HG03520 (cell line): ENCODE results near the gene REC114.
"Not testable (repeated sequence)": the region's sequence is repeated elsewhere in the genome, so short reads cannot be mapped to it uniquely, and the experiment has no call there.

ENCODE experiments used
- ATAC-seq: cut with Tn5 transposase; IDR thresholded peaks from one replicate; pipeline ENCODE4 v1.9.1; 2021; ENCODE audit warnings: mild to moderate bottlenecking, moderate library complexity; ENCODE audit not compliant: unreplicated experiment

REC114 gene

DNA sequence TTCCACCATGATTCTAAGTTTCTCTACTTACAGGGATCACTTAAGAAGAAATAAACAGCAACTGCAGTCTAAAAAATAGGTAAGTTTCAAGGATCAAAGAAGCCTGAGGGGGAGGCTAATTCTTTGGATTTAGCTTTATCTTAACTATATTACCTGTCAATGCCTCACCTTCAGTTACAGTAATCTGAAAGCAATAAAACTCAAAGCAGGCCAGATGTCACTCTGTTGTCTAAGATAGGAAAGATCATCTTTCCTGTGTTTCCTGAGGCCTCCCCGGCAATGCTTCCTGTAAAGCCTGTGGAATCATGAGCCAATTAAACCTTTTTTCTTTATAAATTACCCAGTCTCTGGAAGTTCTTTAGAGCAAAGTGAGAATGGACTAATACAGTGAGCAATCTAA lies 130.1 kb downstream of the REC114 start:
- no peak for ATAC-seq

DNA sequence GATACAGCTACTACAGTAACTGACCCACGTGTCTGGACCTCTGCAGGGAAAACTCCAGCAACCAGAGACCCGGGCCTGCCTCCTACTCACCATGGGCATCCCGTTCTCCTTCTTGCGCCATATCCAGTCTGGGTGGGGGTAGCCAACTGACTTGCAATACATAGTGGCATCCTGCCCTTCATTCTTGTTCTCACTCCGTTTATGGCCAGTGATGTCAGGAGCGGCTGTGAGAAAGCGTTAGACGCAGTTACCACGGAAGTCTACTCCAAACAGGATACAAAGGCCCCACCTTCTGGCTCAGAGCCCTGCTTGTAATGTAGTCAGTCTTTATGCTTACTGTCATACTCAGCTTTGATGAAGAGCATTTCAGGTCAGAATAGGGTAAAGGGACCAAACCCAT lies 130.6 kb downstream of the REC114 start:
- no peak for ATAC-seq

DNA sequence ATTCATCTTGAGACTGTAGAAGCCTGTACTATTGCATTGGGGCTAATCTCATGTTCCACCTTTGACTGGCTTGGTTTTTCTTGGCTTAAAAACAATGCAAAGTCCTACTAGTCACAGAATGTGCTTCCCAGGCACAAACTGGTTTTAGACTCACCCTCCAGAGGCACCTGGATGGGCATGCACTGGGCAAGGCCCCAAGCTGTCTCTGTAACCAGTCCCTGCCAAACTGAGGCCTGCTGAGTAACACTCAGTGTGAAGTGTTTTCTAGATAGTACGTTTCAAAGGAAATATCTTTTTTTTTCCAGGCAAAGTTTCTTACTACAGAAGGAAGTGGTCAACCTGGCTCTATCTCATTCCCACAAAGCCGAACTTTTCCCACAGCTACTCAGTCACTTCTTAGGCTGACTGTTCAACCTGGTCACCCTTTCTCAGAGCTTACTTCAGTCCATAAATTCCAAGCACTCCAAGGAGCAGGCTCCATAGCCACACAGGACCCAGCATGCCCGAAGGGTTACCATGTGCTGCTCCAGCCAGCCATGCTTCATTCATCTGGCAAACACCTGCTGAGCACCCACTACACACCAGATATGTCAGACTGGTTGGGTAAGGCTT lies 132.8 kb downstream of the REC114 start:
- no peak for ATAC-seq

DNA sequence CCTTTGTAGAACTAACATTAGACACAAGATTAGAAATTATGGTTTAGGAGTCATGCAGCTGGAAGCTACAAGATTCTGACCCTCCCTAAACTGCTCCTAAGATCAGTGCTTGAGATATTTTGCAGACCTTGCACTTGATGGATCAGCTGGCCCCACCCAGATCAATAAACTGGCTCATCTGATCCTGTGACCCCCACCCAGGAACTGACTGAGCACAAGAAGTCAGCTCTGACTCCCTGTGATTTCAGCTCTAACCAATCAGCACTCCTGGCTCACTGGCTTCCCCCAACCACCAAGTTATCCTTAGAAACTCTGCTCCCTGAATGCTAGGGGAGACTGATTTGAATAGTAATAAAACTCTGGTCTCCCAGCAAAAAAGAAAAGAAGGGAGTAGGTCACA lies 134.6 kb downstream of the REC114 start:
- ATAC-seq: not testable (repeated sequence)

DNA sequence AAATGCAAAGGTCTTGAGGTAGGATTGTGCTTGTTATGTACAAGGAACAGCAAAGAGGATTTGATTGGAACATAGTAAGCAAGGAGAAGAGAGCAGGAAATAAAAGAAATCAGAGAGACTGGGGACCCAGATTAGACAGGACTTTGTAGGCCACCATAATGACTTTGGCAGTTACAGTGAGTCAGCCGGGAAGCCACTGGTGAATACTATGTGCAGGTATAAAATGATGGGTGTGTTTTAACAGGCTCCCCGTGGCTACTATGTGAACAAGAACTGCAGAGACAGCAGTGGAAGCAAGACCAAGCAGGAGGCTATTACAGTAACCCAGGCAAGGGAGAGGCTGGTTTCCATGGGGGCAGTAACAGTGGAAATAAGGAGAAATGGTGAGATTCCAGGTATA lies 135.1 kb downstream of the REC114 start:
- ATAC-seq: no peak

DNA sequence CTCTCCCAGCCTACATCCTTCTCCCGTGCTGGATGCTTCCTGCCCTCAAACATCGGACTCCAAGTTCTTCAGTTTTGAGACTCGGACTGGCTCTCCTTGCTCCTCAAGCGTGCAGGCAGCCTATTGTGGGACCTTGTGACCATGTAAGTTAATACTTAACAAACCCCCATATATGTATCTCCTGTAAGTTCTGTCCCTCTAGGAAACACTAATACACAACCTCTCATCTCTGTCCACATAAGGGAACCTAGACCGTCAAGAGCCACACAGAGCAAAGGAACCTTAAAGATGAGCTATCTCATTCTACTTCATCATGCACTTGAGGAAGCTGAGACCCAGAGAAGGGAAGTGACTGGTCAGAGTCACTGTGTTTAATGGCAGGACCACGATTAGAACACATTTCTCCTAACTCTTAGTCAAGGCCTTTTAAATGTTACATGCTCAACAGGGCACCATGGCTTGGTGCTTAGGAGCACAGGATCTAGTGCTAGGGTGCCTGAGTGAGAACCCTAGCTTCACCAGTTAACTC lies 140.0 kb downstream of the REC114 start:
- ATAC-seq: no peak

DNA sequence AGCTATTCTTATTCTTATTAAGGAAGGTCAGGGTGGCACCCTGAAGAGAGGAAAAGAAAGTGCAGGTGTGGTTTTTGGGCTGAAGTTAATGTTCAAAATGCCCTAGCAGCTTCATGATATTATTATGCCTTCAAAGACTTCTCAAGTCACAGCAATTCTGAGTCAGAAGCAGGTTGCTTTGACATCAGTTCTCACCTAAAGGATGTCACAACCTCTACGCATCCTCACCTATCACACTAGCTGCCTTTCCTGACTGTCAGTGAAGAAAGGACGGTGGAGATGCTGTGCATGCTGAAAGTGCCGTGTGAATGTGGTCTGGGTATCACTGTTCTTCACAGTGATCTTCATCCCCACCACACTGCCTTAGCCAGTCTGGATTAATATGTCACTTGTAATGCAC lies 140.6 kb downstream of the REC114 start:
- ATAC-seq: no peak

DNA sequence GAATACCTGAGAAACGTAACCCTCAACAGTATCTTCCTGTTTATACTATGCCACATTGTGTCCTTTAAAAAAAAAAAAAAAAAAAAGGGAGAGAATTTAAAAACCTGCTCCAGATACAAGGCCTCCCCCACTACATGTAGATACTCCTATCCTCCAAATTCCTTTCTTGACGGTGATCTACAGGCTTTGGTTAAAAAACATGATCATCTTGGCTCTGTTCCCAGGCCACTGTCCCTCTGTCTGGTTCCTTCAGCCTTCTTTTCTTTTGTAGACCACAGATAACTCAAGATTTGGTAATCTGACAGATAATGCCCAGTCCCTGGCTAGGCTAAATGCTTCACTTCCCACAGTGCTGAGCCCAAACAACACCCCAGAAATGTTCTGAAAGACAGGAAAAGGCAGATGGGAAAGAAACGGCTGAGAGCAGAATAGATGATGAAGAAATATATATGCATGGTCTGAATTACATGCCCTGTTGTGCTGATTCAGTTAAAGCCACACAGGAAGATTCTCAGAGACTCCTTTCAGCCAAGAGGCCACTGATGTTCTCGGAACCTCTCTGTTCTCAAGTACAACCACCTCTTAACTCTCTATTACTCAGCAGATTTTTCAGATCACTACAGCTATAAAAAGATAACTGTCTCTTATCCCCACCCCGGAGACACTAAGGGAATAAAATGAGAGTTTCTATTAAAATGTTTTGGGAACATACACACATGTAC lies 141.9 kb downstream of the REC114 start:
- no peak for ATAC-seq

DNA sequence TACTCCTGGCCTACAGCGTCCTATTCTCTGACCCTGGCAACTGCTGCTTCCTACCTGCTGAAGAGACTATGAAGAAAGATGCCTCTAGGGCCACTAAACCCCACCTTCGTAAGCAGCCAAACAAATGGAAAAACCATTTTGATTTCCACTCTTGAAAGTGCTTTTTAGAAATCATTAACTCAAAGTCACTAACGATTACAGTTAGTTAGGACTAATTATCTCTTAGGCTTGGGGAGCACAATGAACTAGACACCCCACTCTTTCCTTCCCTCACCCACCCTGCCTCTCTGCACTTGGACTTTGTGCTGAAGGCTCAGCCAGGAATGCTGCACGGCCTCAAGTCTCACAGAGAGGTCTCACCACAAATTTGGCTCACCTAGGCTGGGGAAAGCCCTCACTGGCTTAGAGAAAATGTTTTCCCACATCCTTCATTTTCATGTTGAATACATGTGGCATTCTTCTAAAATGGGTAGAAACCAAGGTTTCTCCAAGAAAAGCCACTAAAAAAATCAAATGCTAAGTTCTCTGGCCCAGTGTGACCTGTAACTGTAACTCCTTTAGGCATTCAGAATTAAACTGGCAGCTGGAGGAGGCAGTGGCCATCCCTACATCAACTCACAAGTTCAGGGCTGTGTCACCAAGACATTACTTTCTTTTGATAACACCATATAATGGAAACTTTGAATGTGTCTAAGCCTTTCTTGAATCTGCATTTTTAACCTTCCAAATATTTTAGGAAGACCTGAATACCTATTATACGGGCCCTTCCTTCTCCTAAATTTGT lies 143.1 kb downstream of the REC114 start:
- no peak for ATAC-seq

DNA sequence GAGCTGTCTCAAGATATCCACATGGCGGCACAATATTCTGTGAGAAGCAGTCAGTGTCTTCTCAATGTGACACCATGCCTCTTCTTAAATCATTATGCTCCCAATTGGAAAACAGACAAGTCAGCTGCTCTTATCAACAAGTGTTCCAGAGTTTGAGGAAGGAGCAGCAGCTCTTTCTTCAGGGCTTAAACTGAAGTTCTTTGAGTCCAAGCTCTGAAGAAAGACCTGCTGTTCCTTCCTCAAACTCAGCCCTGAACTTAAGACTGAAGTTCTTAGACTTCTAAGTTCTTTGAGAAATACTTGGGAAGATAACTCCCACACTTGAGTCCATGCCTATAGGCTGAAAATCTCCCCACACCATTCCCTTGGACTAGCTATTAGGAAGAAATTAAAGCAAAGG lies 146.8 kb downstream of the REC114 start:
- no peak for ATAC-seq

DNA sequence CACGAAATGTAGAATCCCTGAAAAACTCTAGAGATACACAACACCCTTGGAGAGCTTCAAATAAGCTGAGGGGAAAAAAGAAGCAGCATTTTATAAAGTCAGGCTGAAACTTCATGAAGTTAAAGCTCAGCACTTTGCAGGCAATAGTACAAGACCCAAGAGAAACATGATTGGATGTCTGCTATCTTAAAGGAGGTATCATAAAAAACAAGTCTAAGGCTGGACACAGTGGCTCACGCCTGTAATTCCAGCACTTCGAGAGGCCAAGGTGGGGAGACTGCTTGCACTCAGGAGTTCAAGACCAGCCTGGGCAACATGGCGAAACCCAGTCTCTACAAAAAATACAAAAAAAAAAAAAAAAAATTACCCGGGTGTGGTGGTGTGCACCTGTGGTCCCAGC lies 147.3 kb downstream of the REC114 start:
- no peak for ATAC-seq

DNA sequence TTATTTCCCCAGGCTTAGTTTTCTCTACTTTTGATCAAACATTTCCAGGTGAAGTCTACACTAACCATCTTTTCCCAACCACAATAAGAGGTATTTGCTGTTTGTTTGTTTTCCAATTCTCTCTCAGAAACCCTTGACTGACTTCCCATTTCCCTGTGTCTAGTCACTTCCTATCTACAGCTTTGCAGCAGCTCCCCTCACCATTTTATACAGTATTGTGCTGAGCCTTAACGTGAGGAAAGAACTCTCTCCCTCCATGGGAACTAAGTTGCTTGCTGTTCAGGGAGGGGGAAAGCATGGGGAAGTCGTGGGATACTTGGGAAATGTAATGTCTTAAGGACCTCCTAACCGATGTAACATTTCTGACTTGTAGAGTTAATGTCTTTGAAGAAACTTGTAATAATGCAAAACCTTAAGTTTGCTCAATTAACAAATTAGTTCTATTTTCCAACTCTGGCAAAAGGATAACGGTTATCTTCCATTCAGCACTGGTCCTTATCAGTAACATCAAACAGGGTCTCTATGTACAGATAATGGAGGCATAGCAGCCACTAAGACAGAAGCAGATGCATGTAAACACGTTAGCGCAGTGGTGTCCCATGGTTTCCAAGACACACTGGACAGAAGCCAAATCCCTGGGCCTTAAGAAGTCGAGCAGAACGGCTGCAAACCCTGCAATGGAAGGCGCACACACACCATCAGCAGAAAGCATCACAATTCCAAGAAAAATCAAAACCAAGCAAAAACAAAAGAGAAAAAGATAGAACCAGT lies 150.5 kb downstream of the REC114 start:
- ATAC-seq: no peak

DNA sequence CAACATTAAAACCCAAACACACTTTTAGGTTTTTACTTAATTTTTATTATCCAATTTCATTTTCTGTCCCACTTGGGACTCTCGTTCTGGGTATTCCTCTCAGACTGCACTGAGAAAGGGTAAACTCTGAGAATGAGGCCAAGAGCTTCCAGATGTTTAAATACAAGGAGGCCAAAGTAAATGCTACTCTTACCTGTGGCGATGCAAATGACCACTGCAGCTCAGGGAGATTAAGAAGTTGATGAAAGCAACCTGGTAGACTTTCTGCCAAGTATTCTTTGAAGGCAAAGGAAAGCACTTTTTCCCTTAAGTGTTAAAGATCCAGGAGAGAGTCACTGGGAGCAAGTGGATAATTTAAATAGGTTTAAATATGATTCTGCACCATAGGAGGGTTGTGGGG lies 151.1 kb downstream of the REC114 start:
- no peak for ATAC-seq

DNA sequence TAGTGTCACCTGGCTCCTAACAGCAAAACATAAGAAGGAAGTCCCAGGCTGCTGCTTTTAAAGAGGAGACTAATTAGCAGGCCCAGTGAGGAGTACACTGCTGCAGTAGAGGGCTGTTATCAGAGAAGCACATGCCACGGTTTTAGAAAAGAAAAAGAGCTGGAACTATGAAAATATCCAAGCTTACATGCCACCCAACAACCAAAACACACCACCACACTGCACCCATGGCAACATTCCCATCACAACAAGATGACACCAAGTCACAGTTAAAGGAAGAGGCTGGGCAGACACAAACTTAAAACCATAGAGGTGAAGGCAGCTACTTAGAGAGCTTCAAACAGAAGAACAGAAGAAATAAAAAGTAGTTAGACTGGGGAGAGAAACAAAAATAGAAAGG lies 153.2 kb downstream of the REC114 start:
- ATAC-seq: no peak

DNA sequence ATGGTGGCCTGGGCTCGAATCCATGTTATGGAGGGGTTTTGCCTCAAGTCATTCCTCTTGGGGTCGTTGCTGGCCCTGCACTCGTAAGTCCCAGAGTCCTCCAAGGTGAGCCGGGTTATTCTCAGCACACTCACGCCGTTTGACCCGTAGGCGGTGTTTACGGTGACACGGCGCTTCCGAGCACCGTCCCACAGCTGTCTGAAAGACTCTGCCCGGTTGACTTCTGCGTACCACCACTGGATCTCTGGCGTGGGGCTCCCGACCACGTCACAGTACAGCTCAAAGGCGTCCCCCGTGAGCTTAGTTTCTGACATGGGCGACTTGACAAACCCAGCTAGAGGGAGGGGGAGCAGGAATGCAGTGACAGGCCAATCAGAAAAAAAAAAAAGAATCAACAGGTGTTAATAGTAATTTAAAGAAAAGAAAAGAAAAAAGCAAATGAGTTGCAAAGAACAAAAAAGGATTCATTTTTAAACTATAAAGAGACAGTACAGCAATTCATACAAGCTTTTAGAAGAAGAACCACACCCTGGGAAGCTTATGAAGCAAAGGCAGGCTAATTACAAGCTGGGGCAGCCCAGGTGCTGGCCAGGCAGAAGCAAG lies 154.2 kb downstream of the REC114 start:
- no peak for ATAC-seq

DNA sequence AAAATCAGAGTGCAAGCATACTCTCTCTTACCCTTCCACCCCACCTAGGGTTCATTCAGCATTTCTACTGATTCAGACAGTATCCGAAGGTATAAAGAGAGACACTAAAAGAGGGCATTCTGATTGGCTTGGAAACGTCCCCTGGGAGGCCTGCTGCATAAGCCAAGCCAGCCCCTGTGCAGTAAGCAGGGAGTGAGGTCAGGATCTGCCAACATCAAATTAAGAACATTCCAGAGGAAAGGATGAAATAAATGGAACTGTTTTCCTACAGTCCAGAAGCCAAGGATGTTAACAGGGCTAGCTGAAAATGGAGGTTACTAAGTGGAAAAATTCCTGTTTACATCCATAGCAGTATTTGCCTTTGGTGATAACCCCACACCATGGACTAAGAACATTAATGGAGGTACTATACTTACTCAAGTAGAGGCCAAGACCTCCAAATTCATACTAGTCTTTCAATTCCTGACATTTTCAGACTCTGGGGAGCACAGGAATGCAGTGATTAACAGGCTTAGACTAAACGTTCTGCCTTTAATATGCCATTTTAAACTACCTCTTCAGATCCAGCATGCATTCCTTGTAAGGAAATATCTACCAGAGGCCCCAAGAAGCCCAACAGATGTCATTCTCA lies 155.7 kb downstream of the REC114 start:
- no peak for ATAC-seq

DNA sequence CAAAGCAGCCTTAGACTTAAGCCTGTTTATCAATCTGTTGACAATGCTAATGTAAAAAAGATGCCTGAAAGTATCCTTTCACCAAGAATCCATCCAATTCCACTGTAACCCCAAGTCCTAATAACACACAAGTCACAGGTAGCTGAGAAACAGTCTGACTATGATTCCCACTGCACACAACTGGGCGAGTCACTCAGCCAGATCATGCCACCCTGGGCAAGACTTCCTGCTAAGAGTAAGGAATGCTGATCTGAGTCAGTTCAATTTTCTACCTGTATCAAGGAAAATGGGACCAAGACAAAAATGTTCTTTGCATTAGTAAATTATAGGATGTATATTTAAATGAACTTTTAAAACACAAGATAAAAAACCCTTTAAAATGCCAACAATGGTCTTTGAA lies 157.0 kb downstream of the REC114 start:
- no peak for ATAC-seq

DNA sequence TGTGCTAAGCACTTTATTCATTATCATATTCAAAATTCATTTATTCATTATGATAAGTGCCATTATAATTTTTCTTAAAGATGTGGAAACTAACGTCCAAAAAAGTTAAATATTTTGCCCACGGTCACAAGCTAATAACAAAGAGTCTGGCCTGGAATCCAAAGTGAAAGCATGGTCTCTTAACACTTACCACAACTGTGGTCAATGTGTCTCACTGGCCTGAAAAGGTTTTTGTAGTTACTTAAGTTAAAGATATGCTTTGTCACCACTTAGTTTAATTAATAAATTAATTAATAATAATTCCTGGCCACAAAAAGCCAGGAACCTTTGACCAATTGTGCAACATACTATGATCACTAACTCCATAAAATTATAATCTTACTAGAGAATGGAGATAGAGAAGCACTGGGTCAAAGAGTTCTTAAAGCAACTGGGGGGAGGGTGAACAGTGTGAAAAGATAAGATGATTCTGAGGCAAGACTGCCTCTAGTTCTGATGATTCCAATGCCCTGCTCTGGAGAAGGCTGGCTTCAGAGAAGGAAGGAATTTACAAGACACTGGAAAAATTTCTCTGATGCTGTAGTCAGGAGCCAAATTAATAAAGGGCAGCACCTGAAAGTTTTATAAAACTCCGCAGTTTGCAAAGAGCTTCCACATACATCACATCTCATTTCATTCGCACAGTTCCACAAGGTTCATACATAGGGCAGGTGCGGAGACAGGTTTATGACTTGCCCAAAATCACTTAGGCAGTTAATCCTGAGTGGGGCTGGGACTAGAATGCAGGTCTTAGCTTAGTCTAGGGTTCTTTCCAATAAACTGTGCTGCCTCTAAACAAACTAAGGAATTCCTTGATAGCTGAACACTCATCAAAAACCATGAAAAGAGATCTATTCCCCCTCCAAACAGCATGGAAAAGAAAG lies 157.7 kb downstream of the REC114 start:
- no peak for ATAC-seq
